Spleen (tissue), 11 donors: Measurements from ENCODE around the gene SELENOS. TPM values are rescaled to one million over a fixed set of nuclear protein-coding genes. Genes with fewer than 3 reads are reported as not detected.

Source experiments
- DNase-seq: peaks from one replicate; pipeline ENCODE4 v3.0.0-alpha.2; 2020
- H3K27ac ChIP-seq, 8 donors: fragments of 200-600 bp; sonication (generic) in 7 of 8; 1 replicate in 4 of 8; 2 replicates in 4 of 8; pipeline versions ENCODE4 v1.5.0 to v1.8.0; 2016 to 2021; ENCODE audit warnings: inconsistent platforms in 4 of 8, mild to moderate bottlenecking in 4 of 8, moderate library complexity in 1 of 8
- H3K27me3 ChIP-seq, 7 donors: fragments of 200-600 bp; sonication (generic) in 6 of 7; replicated peaks in 1 of 7; 1 replicate in 4 of 7; 2 replicates in 3 of 7; pipeline versions ENCODE4 v1.5.0 to v1.8.0; 2016 to 2021; ENCODE audit warnings: inconsistent platforms in 3 of 7, mild to moderate bottlenecking in 1 of 7
- H3K36me3 ChIP-seq, 6 donors: fragments of 200-600 bp; sonication (generic) in 5 of 6; 1 replicate in 4 of 6; 2 replicates in 2 of 6; pipeline versions ENCODE4 v1.5.0 to v1.8.0; 2016 to 2021; ENCODE audit warnings: inconsistent platforms in 2 of 6
- H3K4me1 ChIP-seq, 6 donors: fragments of 200-600 bp; sonication (generic) in 5 of 6; 1 replicate in 3 of 6; 2 replicates in 3 of 6; pipeline versions ENCODE4 v1.5.0 to v1.8.0; 2016 to 2021; ENCODE audit warnings: inconsistent platforms in 3 of 6
- H3K4me3 ChIP-seq, 8 donors: fragments of 200-600 bp; sonication (generic) in 7 of 8; 1 replicate in 4 of 8; 2 replicates in 4 of 8; pipeline versions ENCODE4 v1.5.0 to v1.8.0; 2016 to 2021; ENCODE audit warnings: inconsistent platforms in 4 of 8, mild to moderate bottlenecking in 4 of 8, moderate library complexity in 2 of 8
- H3K9me3 ChIP-seq, 8 donors: fragments of 200-600 bp; sonication (generic) in 7 of 8; 1 replicate in 4 of 8; 2 replicates in 4 of 8; pipeline versions ENCODE4 v1.5.0 to v1.8.0; 2016 to 2021; ENCODE audit warnings: inconsistent platforms in 4 of 8
- POLR2A ChIP-seq, 3 donors: fragments of 450-650 bp; IDR thresholded peaks; one replicate each; pipeline ENCODE4 v1.5.1; 2017; ENCODE audit warnings: antibody characterized with exemption in 3 of 3, mild to moderate bottlenecking in 1 of 3
- POLR2AphosphoS5 ChIP-seq, 3 donors: sonication (generic); formaldehyde crosslinking; IDR thresholded peaks; one replicate each; pipeline ENCODE4 v1.5.1; 2017; ENCODE audit warnings: antibody characterized with exemption in 3 of 3
- WGBS, 5 donors: extraction: QIAGEN DNeasy Blood & Tissue Kit in 3 of 5; methylation state at CpG; one replicate each; pipeline versions ENCODE4 v1.1.5 to v1.1.7; 2013 to 2018; 5-methylcytosine and 5-hydroxymethylcytosine counted together
- intact Hi-C: fragments of 100-400 bp; cut with DNase I; formaldehyde crosslinking; loops from one replicate; pipeline ENCODE4 v1.15.0; 2023; ENCODE audit warnings: low total_unique reads
- polyA plus RNA-seq, 3 donors: library from polyadenylated mRNA; stranded (reverse); fragments of 200-250 nt; gene quantifications; one replicate each; pipeline ENCODE4 v1.2.1, GENCODE V29; 2013
- total RNA-seq, 7 donors: library from RNA; depleted of rRNA in 3 of 7; stranded (reverse); fragments of >200 nt in 3 of 7; fragmentation: NEBNext Ultra II Directional in 4 of 7; extraction: Animal tissue kit (Norgen Biotek cat#: 25700) in 4 of 7; gene quantifications; one replicate each; pipeline versions ENCODE4 v1.1.0 to v1.2.1, GENCODE V29; 2016 to 2021
- TF ChIP-seq, protein P1 (sequence below), 11 experiments: fragments of 200-600 bp in 7 of 11; fragments of 450-650 bp in 4 of 11; sonication (generic) in 4 of 11; IDR thresholded peaks in 8 of 11; conservative IDR thresholded peaks in 3 of 11; 1 replicate in 7 of 11; 2 replicates in 4 of 11; pipeline versions ENCODE4 v1.4.0 to v1.8.0; 2016 to 2021; ENCODE audit warnings: antibody characterized with exemption in 11 of 11, inconsistent platforms in 4 of 11, mild to moderate bottlenecking in 1 of 11
- donor health status: healthy with polysubstance abuse.
- donor health status: DM: no; HTN: no; CAD: no; lungs with moderate emphysema.
- donor health status: DM: no; HTN: no; CAD: no.
- donor health status: Bipolar disorder and iron deficiency.
- donor health status: healthy.
- donor health status: DM: no; HTN: no; CAD: no.
- donor health status: DM: yes; HTN: yes; CAD: no.

The SELENOS gene
- total and polyA plus RNA-seq, 10 donors, result 25.7 to 109 (median 57.3) TPM

DNA sequence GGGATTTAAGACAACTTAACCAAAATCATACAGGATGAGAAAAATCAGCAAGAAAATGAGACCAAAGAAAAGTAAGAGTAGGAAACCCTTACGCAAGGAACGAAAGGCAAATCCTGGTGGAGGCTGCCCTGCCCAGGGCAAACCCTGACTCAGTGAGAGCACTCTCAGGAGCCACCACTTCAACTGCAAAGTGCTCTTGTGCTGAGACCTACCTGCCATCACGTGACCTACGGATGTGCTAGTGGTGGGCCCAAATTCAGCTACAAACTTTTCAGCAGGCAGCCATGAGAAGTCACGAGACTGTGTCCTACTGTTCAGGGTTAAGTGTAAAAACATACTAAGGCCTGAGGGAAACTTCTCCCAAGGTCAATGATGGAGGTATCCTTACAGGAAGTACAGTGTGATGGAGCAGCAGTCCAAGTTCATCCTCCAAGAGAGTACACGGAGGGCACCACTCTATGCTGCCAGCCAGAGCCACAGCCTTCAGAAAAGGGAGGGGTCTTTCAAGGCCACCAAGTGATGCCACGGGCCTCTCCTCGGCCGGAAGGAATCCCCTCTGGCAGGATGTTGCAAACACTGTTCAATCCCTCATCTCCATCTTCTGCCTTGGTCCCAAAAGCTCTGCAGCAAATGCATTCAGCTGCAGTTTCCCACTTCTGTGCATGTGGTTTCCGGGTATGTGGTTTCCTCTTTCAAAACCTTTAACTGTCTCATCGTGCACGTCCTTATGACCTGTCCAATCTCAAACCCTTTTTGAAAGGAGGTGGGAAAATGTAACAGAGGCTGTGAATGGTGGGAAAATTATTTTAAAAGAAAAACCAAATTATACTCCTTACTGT, 34.9 kb downstream of the SELENOS start:
- peak overlapping the region; percentile 57 to 90 (median 82) for H3K27ac ChIP-seq
- H3K4me3 ChIP-seq, result peak overlapping the region in 7 of 8 donors; percentile 18 to 66 (median 27)
- H3K4me1 ChIP-seq, result peaks cover 68 to 100% (median 95%) of the 10 kb centered on the region in 6 donors
- no peaks in the 10 kb centered on the region for H3K27me3 ChIP-seq
- TF ChIP-seq POLR2A (IDR thresholded peaks at IDR 0.05) (no peak), POLR2AphosphoS5 (IDR thresholded peaks at IDR 0.05) (peak in 2 of 3 donors; percentile 44 to 81)
- TF ChIP-seq, protein P1, sequence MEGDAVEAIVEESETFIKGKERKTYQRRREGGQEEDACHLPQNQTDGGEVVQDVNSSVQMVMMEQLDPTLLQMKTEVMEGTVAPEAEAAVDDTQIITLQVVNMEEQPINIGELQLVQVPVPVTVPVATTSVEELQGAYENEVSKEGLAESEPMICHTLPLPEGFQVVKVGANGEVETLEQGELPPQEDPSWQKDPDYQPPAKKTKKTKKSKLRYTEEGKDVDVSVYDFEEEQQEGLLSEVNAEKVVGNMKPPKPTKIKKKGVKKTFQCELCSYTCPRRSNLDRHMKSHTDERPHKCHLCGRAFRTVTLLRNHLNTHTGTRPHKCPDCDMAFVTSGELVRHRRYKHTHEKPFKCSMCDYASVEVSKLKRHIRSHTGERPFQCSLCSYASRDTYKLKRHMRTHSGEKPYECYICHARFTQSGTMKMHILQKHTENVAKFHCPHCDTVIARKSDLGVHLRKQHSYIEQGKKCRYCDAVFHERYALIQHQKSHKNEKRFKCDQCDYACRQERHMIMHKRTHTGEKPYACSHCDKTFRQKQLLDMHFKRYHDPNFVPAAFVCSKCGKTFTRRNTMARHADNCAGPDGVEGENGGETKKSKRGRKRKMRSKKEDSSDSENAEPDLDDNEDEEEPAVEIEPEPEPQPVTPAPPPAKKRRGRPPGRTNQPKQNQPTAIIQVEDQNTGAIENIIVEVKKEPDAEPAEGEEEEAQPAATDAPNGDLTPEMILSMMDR (IDR thresholded peaks at IDR 0.05 in 8 of 11, conservative IDR thresholded peaks at IDR 0.05 in 3 of 11), result peak in 1 of 11 experiments; percentile 9
- intact Hi-C loops, result no loop called here
- H3K36me3 ChIP-seq, result no peaks in the 10 kb centered on the region
- DNase-seq, result peak; percentile 83
- H3K9me3 ChIP-seq, result no peaks in the 10 kb centered on the region
- WGBS, 5 donors, result 13 to 32% (median 18%) methylated on average over 12 of the region's 12 CpGs

DNA sequence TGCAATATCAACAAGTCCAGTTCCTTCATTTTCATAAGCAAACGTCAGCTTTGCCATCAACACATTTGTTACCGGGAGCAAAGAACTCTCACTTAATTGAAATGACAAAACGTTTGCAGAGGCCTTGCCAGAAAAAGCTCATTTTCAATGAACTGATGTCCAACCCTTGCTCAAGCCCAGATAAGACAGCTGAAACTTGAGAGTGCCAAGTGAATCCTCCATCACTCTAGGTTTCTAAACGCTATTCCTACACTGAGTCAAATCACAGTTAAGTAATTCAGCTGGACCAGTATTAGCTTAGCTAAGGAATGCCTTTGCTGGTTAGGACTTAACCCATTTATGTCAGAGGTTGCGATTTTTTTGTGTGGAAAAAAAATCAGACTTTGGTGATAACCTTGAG, 36.9 kb downstream of the SELENOS start:
- H3K27ac ChIP-seq, result peak overlapping the region in 7 of 8 donors; percentile 41 to 88 (median 76)
- intact Hi-C loops, result no loop called here

DNA sequence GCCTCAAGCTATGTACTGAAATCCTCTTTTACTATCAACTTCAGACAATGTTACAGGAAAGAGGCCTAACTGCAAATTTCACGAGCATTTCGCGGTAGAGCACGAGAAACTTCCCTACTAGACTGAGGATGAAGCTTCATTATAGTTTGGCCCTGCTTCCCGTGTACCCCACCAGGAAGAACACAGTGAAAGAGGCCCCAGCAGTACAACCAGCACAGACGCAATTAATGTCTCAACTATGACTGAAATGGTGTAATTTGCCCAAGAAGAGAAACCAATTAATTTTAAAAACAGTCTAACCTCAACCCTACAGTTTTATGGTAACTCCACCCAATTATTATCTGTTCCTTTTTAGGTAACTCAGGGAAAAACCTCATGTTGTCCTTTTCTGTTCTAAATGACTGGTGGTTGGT, 37.6 kb downstream of the SELENOS start:
- no peak for DNase-seq
- Histone ChIP-seq H3K4me3 (peak overlapping the region in 1 of 8 donors; percentile 29), H3K9me3 (no peaks in the 10 kb centered on the region), H3K36me3 (peaks cover 0 to 8% (median 6%) of the 10 kb centered on the region in 6 donors), H3K4me1 (peaks cover 55 to 100% (median 79%) of the 10 kb centered on the region in 6 donors), H3K27ac (peak overlapping the region in 7 of 8 donors; percentile 41 to 88 (median 76)), H3K27me3 (no peaks in the 10 kb centered on the region)
- WGBS, 5 donors, result 18 to 44% (median 31%) methylated on average over 6 of the region's 6 CpGs
- intact Hi-C loops, result loop anchor here (10.0 kb wide), 1 partner anchor 55 kb away; no protein-coding TSS in a partner anchor
- TF ChIP-seq, protein P1 (IDR thresholded peaks at IDR 0.05 in 8 of 11, conservative IDR thresholded peaks at IDR 0.05 in 3 of 11), result no peak
- no peak for TF ChIP-seq POLR2A (IDR thresholded peaks at IDR 0.05)
- no peak for TF ChIP-seq POLR2AphosphoS5 (IDR thresholded peaks at IDR 0.05)

More for the DNA sequence above, 36.9 kb downstream of the SELENOS start:
- Histone ChIP-seq H3K4me1 (peaks cover 59 to 100% (median 84%) of the 10 kb centered on the region in 6 donors), H3K27me3 (no peaks in the 10 kb centered on the region), H3K4me3 (peak overlapping the region in 1 of 8 donors; percentile 29), H3K9me3 (no peaks in the 10 kb centered on the region), H3K36me3 (peaks cover 0 to 1% (median under 1%) of the 10 kb centered on the region in 6 donors)
- peak in 1 of 3 donors; percentile 11 for TF ChIP-seq POLR2AphosphoS5 (IDR thresholded peaks at IDR 0.05)
- TF ChIP-seq, protein P1 (IDR thresholded peaks at IDR 0.05 in 8 of 11, conservative IDR thresholded peaks at IDR 0.05 in 3 of 11), result no peak
- no peak for TF ChIP-seq POLR2A (IDR thresholded peaks at IDR 0.05)
- no peak for DNase-seq
- 53 to 71% (median 67%) methylated on average over 5 of the region's 5 CpGs for WGBS, 5 donors

DNA sequence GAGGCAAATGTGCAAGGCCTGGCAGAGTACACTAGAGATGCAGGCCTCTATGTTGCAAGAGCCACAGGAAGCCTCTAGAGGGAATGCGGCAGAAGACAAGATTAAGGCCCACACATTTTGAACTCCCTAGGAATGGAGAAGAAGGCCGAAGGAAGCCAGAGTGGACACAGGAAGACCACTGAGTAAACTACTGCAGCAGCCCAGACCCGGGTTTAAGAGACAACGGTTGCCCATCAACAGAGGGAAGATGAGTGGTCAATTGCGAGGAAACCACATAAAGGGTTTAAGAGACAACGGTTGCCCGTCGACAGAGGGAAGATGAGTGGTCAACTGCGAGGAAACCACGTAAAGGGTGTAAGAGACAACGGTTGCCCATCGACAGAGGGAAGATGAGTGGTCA, 40.0 kb downstream of the SELENOS start:
- intact Hi-C loops, result loop anchor here (10.0 kb wide), 1 partner anchor 52 kb away; no protein-coding TSS in a partner anchor
- 47 to 72% (median 58%) methylated on average over 12 of the region's 12 CpGs for WGBS, 5 donors
- TF ChIP-seq, protein P1 (IDR thresholded peaks at IDR 0.05 in 8 of 11, conservative IDR thresholded peaks at IDR 0.05 in 3 of 11), result no peak
- no peak for TF ChIP-seq POLR2AphosphoS5 (IDR thresholded peaks at IDR 0.05)

More for the DNA sequence above, 40.0 kb downstream of the SELENOS start:
- peak overlapping the region in 1 of 8 donors; percentile 7 for H3K4me3 ChIP-seq
- H3K9me3 ChIP-seq, result no peaks in the 10 kb centered on the region
- peak overlapping the region in 4 of 8 donors; percentile 44 to 87 (median 68) for H3K27ac ChIP-seq
- peaks cover 0 to 30% (median 24%) of the 10 kb centered on the region in 6 donors for H3K36me3 ChIP-seq
- no peaks in the 10 kb centered on the region for H3K27me3 ChIP-seq
- H3K4me1 ChIP-seq, result peaks cover 30 to 100% (median 66%) of the 10 kb centered on the region in 6 donors
- DNase-seq, result no peak
